ENCODE measurements around the gene ABCA12. TPM values are rescaled to one million over a fixed set of nuclear protein-coding genes. Genes with fewer than 3 reads are reported as not detected.

ABCA12 gene
- total RNA-seq, 1 experiment from 2014 or later, result 0.03 TPM

- Histone ChIP-seq H3K4me3 (ENCODE audit: low read depth in 2 of 2, low read length in 2 of 2) (no peak overlapping the region), H3K27ac (ENCODE audit: low read length) (no peak overlapping the region), H3K36me3 (ENCODE audit: control insufficient read depth, insufficient read depth, low read length) (no peaks in the 10 kb centered on the region), H3K4me1 (ENCODE audit: control insufficient read depth, insufficient read depth, low read length) (no peaks in the 10 kb centered on the region), H3K9me3 (ENCODE audit: control insufficient read depth, insufficient read depth, low read depth, low read length) (no peaks in the 10 kb centered on the region), H3K27me3 (ENCODE audit: control insufficient read depth, insufficient read depth, low read length) (no peaks in the 10 kb centered on the region)
- ATAC-seq (no peak), DNase-seq (ENCODE audit: low read depth, low spot score) (no peak)
- ChIA-PET POLR2A (no interaction called here), CTCF (no interaction called here)
- in situ Hi-C loops (cut with HindIII; ENCODE audit: low pct_unique_long_range_greater_than_20kb, low sequenced_read_pairs) (no loop called here), intact Hi-C loops (cut with micrococcal nuclease; ENCODE audit: unreplicated experiment) (no loop called here)
- no TSS peak for BruUV-seq (replicated peaks)
- no peak for TF ChIP-seq CTCF (IDR thresholded peaks at IDR 0.05)
- no peak for TF ChIP-seq TCF7L2 (IDR thresholded peaks at IDR 0.05; ENCODE audit: low read depth, low read length)
- TF ChIP-seq REST (IDR thresholded peaks at IDR 0.05; ENCODE audit: insufficient read depth in 1 of 2, low read depth in 2 of 2, low read length in 1 of 2), result no peak
- TF ChIP-seq POLR2AphosphoS5 (IDR thresholded peaks at IDR 0.05; ENCODE audit: low read depth, low read length), result no peak
- TF ChIP-seq SIN3A (IDR thresholded peaks at IDR 0.05; ENCODE audit: borderline replicate concordance, insufficient read depth, low read depth, low read length), result no peak
These were observed 32.6 kb downstream of the ABCA12 start for GRCh38 chr2:215105607-215106354.

- no peak for ATAC-seq
- DNase-seq (ENCODE audit: low read depth, low spot score), result no peak
- H3K27ac ChIP-seq (ENCODE audit: low read length), result no peak overlapping the region
- in situ Hi-C loops (cut with HindIII; ENCODE audit: low pct_unique_long_range_greater_than_20kb, low sequenced_read_pairs), result no loop called here
- intact Hi-C loops (cut with micrococcal nuclease; ENCODE audit: unreplicated experiment), result no loop called here
- H3K27me3 ChIP-seq (ENCODE audit: control insufficient read depth, insufficient read depth, low read length), result no peaks in the 10 kb centered on the region
- H3K4me1 ChIP-seq (ENCODE audit: control insufficient read depth, insufficient read depth, low read length), result no peaks in the 10 kb centered on the region
- POLR2A ChIA-PET, result no interaction called here
- CTCF ChIA-PET, result no interaction called here
- BruUV-seq (replicated peaks), result no TSS peak
- no peaks in the 10 kb centered on the region for H3K36me3 ChIP-seq (ENCODE audit: control insufficient read depth, insufficient read depth, low read length)
- no peak overlapping the region for H3K4me3 ChIP-seq (ENCODE audit: low read depth in 2 of 2, low read length in 2 of 2)
- TF ChIP-seq TCF7L2 (IDR thresholded peaks at IDR 0.05; ENCODE audit: low read depth, low read length) (no peak), REST (IDR thresholded peaks at IDR 0.05; ENCODE audit: insufficient read depth in 1 of 2, low read depth in 2 of 2, low read length in 1 of 2) (no peak), CTCF (IDR thresholded peaks at IDR 0.05) (no peak), POLR2AphosphoS5 (IDR thresholded peaks at IDR 0.05; ENCODE audit: low read depth, low read length) (no peak), SIN3A (IDR thresholded peaks at IDR 0.05; ENCODE audit: borderline replicate concordance, insufficient read depth, low read depth, low read length) (no peak)
- H3K9me3 ChIP-seq (ENCODE audit: control insufficient read depth, insufficient read depth, low read depth, low read length), result no peaks in the 10 kb centered on the region
These were observed 34.2 kb downstream of the ABCA12 start for GRCh38 chr2:215104226-215104625.

All from Panc1 (cell line).